HG02981 (cell line): ENCODE results near the gene SNRPA1.

Experiments
- ATAC-seq: cut with Tn5 transposase; IDR thresholded peaks from one replicate; pipeline ENCODE4 v1.9.1; 2021; ENCODE audit warnings: mild to moderate bottlenecking, moderate library complexity; ENCODE audit not compliant: unreplicated experiment

SNRPA1 gene

GRCh38 chr15:101264911-101265641 lies 30.0 kb downstream of the SNRPA1 start:
- ATAC-seq, result no peak

GRCh38 chr15:101264011-101264410 lies 31.0 kb downstream of the SNRPA1 start:
- ATAC-seq, result no peak

GRCh38 chr15:101262551-101262950 lies 32.5 kb downstream of the SNRPA1 start:
- ATAC-seq, result no peak

- ATAC-seq, result no peak
Observed at GRCh38 chr15:101258238-101259144, 36.6 kb downstream of the SNRPA1 start.

- ATAC-seq, result no peak
Observed at GRCh38 chr15:101256757-101257156, 38.3 kb downstream of the SNRPA1 start.

GRCh38 chr15:101255615-101256241 lies 39.3 kb downstream of the SNRPA1 start:
- no peak for ATAC-seq

GRCh38 chr15:101255051-101255395 lies 40.0 kb downstream of the SNRPA1 start:
- ATAC-seq, result no peak

GRCh38 chr15:101254157-101255050 lies 40.6 kb downstream of the SNRPA1 start:
- no peak for ATAC-seq

GRCh38 chr15:101252836-101253235 lies 42.2 kb downstream of the SNRPA1 start:
- ATAC-seq, result no peak

GRCh38 chr15:101251830-101252820 lies 42.9 kb downstream of the SNRPA1 start, which contains the start of gene CHSY1:
CHSY1 (minus strand) TSS chr15:101252048; CDS start chr15:101251456, 592 bp downstream.
- ATAC-seq, result peak; percentile 63

GRCh38 chr15:101250873-101251829 lies 43.9 kb downstream of the SNRPA1 start:
- ATAC-seq, result peak; percentile 42

GRCh38 chr15:101250341-101250831 lies 44.7 kb downstream of the SNRPA1 start:
- ATAC-seq, result no peak

GRCh38 chr15:101248274-101248673 lies 46.8 kb downstream of the SNRPA1 start:
- no peak for ATAC-seq

GRCh38 chr15:101246824-101247745 lies 48.0 kb downstream of the SNRPA1 start:
- ATAC-seq, result no peak

- ATAC-seq, result no peak
Observed at GRCh38 chr15:101246391-101246790, 48.7 kb downstream of the SNRPA1 start.

- ATAC-seq, result no peak
Observed at GRCh38 chr15:101244889-101245668, 50.0 kb downstream of the SNRPA1 start.
